Measurements from ENCODE around the gene DUSP18. TPM values are rescaled to one million over a fixed set of nuclear protein-coding genes. Genes with fewer than 3 reads are reported as not detected.

The DUSP18 gene
- polyA plus RNA-seq, 2 donors, result 3.6 to 4.7 TPM

GRCh38 chr22:30665786-30666185, 1.9 kb downstream of the DUSP18 start:
- Histone ChIP-seq H3K9me3 (ENCODE audit: control insufficient read depth in 2 of 2, insufficient read depth in 1 of 2, low read depth in 1 of 2, low read length in 1 of 2) (no peaks in the 10 kb centered on the region), H3K27me3 (ENCODE audit: control insufficient read depth in 1 of 2, insufficient read depth in 2 of 2, low read length in 2 of 2) (no peaks in the 10 kb centered on the region), H3K4me3 (ENCODE audit: low read depth in 1 of 2, low read length in 2 of 2) (no peak overlapping the region), H3K4me1 (ENCODE audit: control insufficient read depth in 2 of 2, insufficient read depth in 2 of 2, low read length in 1 of 2) (peaks cover 0 to 4% of the 10 kb centered on the region in 2 donors), H3K27ac (ENCODE audit: low read depth in 2 of 2, low read length in 1 of 2) (no peak overlapping the region), H3K36me3 (ENCODE audit: control insufficient read depth in 2 of 2, insufficient read depth in 2 of 2, low read length in 1 of 2) (peaks cover 4 to 6% of the 10 kb centered on the region in 2 donors)
- WGBS, 2 donors, result 75 to 82% methylated on average over 4 of the region's 4 CpGs

DNA sequence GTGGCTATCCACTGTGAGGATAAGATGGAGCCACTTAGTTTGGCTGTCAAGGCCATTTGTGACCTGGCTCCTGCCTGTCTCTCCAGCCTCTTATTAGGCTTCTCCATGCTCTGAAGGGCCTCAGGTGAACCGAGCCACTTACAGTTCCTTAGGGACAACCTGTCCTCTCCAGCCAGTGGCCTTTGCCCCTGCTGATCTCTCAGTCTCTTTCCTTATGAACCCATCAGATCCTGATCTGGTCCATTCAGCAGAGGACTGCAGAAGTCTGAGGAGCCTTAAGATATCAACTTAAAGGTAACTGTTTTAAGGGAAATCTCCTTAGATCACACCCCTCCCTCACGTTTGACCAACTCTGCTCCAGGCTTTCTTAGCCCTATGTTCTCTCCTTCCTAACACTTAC, 2.4 kb downstream of the DUSP18 start:
- Histone ChIP-seq H3K27me3 (ENCODE audit: control insufficient read depth in 1 of 2, insufficient read depth in 2 of 2, low read length in 2 of 2) (no peaks in the 10 kb centered on the region), H3K27ac (ENCODE audit: low read depth in 2 of 2, low read length in 1 of 2) (no peak overlapping the region), H3K9me3 (ENCODE audit: control insufficient read depth in 2 of 2, insufficient read depth in 1 of 2, low read depth in 1 of 2, low read length in 1 of 2) (no peaks in the 10 kb centered on the region), H3K36me3 (ENCODE audit: control insufficient read depth in 2 of 2, insufficient read depth in 2 of 2, low read length in 1 of 2) (peaks cover 4 to 6% of the 10 kb centered on the region in 2 donors), H3K4me1 (ENCODE audit: control insufficient read depth in 2 of 2, insufficient read depth in 2 of 2, low read length in 1 of 2) (peaks cover 0 to 4% of the 10 kb centered on the region in 2 donors), H3K4me3 (ENCODE audit: low read depth in 1 of 2, low read length in 2 of 2) (no peak overlapping the region)
- WGBS, 2 donors, result 75 to 79% methylated on average over 2 of the region's 2 CpGs

DNA sequence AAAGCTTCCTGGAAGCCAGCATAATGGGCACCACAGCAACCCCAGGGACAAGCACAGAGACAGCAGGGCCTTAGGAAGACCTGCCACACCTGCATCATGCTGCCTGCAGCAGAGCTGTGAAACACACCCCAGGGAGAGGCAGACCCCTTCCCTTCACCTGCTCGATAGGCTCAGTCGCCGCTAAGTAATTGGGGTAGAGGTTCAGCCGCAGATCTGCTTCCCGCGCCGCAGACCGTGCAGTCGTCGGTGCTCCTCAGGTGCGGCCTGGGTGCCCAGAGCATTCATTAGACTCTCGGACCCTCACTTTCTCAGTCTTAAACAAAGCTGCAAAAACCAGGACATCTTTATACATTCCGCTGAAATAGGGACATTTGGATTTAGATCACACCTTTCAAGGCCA, 2.9 kb downstream of the DUSP18 start:
- no peaks in the 10 kb centered on the region for H3K9me3 ChIP-seq (ENCODE audit: control insufficient read depth in 2 of 2, insufficient read depth in 1 of 2, low read depth in 1 of 2, low read length in 1 of 2)
- no peaks in the 10 kb centered on the region for H3K27me3 ChIP-seq (ENCODE audit: control insufficient read depth in 1 of 2, insufficient read depth in 2 of 2, low read length in 2 of 2)
- 98 to 99% methylated on average over 13 of the region's 13 CpGs for WGBS, 2 donors
- H3K4me3 ChIP-seq (ENCODE audit: low read depth in 1 of 2, low read length in 2 of 2), result no peak overlapping the region
- H3K4me1 ChIP-seq (ENCODE audit: control insufficient read depth in 2 of 2, insufficient read depth in 2 of 2, low read length in 1 of 2), result peaks cover 0 to 4% of the 10 kb centered on the region in 2 donors
- no peak overlapping the region for H3K27ac ChIP-seq (ENCODE audit: low read depth in 2 of 2, low read length in 1 of 2)
- H3K36me3 ChIP-seq (ENCODE audit: control insufficient read depth in 2 of 2, insufficient read depth in 2 of 2, low read length in 1 of 2), result peaks cover 4 to 6% of the 10 kb centered on the region in 2 donors

GRCh38 chr22:30662040-30662439, 5.6 kb downstream of the DUSP18 start:
- Histone ChIP-seq H3K27ac (ENCODE audit: low read depth in 2 of 2, low read length in 1 of 2) (no peak overlapping the region), H3K4me1 (ENCODE audit: control insufficient read depth in 2 of 2, insufficient read depth in 2 of 2, low read length in 1 of 2) (no peaks in the 10 kb centered on the region), H3K27me3 (ENCODE audit: control insufficient read depth in 1 of 2, insufficient read depth in 2 of 2, low read length in 2 of 2) (no peaks in the 10 kb centered on the region), H3K4me3 (ENCODE audit: low read depth in 1 of 2, low read length in 2 of 2) (no peak overlapping the region), H3K9me3 (ENCODE audit: control insufficient read depth in 2 of 2, insufficient read depth in 1 of 2, low read depth in 1 of 2, low read length in 1 of 2) (no peaks in the 10 kb centered on the region), H3K36me3 (ENCODE audit: control insufficient read depth in 2 of 2, insufficient read depth in 2 of 2, low read length in 1 of 2) (peaks cover 4 to 6% of the 10 kb centered on the region in 2 donors)
- 89 to 91% methylated on average over 4 of the region's 4 CpGs for WGBS, 2 donors

- H3K4me1 ChIP-seq (ENCODE audit: control insufficient read depth in 2 of 2, insufficient read depth in 2 of 2, low read length in 1 of 2), result no peaks in the 10 kb centered on the region
- no peak overlapping the region for H3K4me3 ChIP-seq (ENCODE audit: low read depth in 1 of 2, low read length in 2 of 2)
- H3K36me3 ChIP-seq (ENCODE audit: control insufficient read depth in 2 of 2, insufficient read depth in 2 of 2, low read length in 1 of 2), result no peaks in the 10 kb centered on the region
- WGBS, 2 donors, result 76 to 83% methylated on average over 3 of the region's 3 CpGs
- no peak overlapping the region for H3K27ac ChIP-seq (ENCODE audit: low read depth in 2 of 2, low read length in 1 of 2)
- H3K9me3 ChIP-seq (ENCODE audit: control insufficient read depth in 2 of 2, insufficient read depth in 1 of 2, low read depth in 1 of 2, low read length in 1 of 2), result no peaks in the 10 kb centered on the region
- no peaks in the 10 kb centered on the region for H3K27me3 ChIP-seq (ENCODE audit: control insufficient read depth in 1 of 2, insufficient read depth in 2 of 2, low read length in 2 of 2)
These were observed 12.1 kb downstream of the DUSP18 start for GRCh38 chr22:30655532-30655931.

- WGBS, 2 donors, result 97 to 98% methylated on average over 14 of the region's 14 CpGs
- Histone ChIP-seq H3K4me1 (ENCODE audit: control insufficient read depth in 2 of 2, insufficient read depth in 2 of 2, low read length in 1 of 2) (peaks cover 0 to 4% of the 10 kb centered on the region in 2 donors), H3K27ac (ENCODE audit: low read depth in 2 of 2, low read length in 1 of 2) (no peak overlapping the region), H3K27me3 (ENCODE audit: control insufficient read depth in 1 of 2, insufficient read depth in 2 of 2, low read length in 2 of 2) (no peaks in the 10 kb centered on the region), H3K9me3 (ENCODE audit: control insufficient read depth in 2 of 2, insufficient read depth in 1 of 2, low read depth in 1 of 2, low read length in 1 of 2) (no peaks in the 10 kb centered on the region), H3K4me3 (ENCODE audit: low read depth in 1 of 2, low read length in 2 of 2) (no peak overlapping the region), H3K36me3 (ENCODE audit: control insufficient read depth in 2 of 2, insufficient read depth in 2 of 2, low read length in 1 of 2) (no peaks in the 10 kb centered on the region)
These were observed 13.3 kb downstream of the DUSP18 start for GRCh38 chr22:30654361-30654760.

DNA sequence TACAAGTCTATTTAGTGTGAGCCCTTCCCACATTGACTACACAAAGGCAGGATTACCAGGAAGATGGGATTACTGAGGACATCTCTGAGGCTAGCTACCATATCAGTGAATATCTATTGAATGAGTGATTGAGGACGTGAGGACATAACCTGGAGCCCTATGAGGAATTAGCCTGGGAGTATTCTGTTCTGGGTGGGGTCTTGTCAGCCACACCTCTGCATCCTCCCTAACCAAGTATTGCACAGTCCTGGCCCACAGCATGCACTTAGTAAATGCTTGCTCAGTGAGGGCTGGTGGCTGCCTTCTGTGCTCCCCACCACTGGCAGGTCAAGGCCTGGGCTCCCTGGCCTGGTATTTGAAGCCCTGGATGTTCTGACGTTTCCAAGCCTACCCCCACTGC, 14.8 kb downstream of the DUSP18 start:
- no peak overlapping the region for H3K4me3 ChIP-seq (ENCODE audit: low read depth in 1 of 2, low read length in 2 of 2)
- WGBS, 2 donors, result 77 to 83% methylated on average over 2 of the region's 2 CpGs
- peaks cover 0 to 4% of the 10 kb centered on the region in 2 donors for H3K4me1 ChIP-seq (ENCODE audit: control insufficient read depth in 2 of 2, insufficient read depth in 2 of 2, low read length in 1 of 2)
- H3K36me3 ChIP-seq (ENCODE audit: control insufficient read depth in 2 of 2, insufficient read depth in 2 of 2, low read length in 1 of 2), result no peaks in the 10 kb centered on the region
- H3K27me3 ChIP-seq (ENCODE audit: control insufficient read depth in 1 of 2, insufficient read depth in 2 of 2, low read length in 2 of 2), result no peaks in the 10 kb centered on the region
- H3K9me3 ChIP-seq (ENCODE audit: control insufficient read depth in 2 of 2, insufficient read depth in 1 of 2, low read depth in 1 of 2, low read length in 1 of 2), result no peaks in the 10 kb centered on the region
- H3K27ac ChIP-seq (ENCODE audit: low read depth in 2 of 2, low read length in 1 of 2), result no peak overlapping the region

DNA sequence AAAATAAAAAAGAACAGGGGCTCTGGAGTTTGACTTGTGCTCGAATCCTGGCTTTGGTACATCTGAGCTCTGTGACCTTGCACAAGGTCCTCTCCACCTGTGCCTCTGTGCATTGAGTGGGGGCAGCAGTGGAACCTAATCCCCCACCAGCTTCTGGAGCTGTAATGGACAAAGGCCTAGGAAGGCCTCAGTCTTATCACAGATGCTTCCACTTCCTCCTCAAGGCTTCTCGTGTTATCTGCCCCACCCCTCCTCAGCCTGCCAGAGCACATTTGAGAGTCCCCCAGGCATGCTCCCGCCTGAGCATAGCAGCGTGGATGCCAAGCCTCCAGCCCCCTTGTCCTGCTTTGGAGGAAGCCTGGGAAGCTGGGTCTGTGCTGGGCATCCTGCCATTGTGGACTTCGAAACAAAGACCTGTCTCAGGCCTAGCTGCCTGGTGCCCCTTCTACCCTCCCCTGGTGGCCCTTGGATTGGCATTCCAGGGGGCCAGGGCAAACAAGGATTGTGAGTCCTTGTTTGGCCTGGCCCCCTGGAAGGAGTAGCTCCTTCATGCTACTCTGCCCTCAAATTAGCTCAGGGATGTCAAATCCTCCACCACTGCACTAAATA, 17.1 kb downstream of the DUSP18 start:
- Histone ChIP-seq H3K9me3 (ENCODE audit: control insufficient read depth in 2 of 2, insufficient read depth in 1 of 2, low read depth in 1 of 2, low read length in 1 of 2) (no peaks in the 10 kb centered on the region), H3K4me1 (ENCODE audit: control insufficient read depth in 2 of 2, insufficient read depth in 2 of 2, low read length in 1 of 2) (peaks cover 0 to 4% of the 10 kb centered on the region in 2 donors), H3K27ac (ENCODE audit: low read depth in 2 of 2, low read length in 1 of 2) (no peak overlapping the region), H3K36me3 (ENCODE audit: control insufficient read depth in 2 of 2, insufficient read depth in 2 of 2, low read length in 1 of 2) (peaks cover 0 to 3% of the 10 kb centered on the region in 2 donors), H3K27me3 (ENCODE audit: control insufficient read depth in 1 of 2, insufficient read depth in 2 of 2, low read length in 2 of 2) (no peaks in the 10 kb centered on the region), H3K4me3 (ENCODE audit: low read depth in 1 of 2, low read length in 2 of 2) (no peak overlapping the region)
- 59 to 67% methylated on average over 5 of the region's 5 CpGs for WGBS, 2 donors

DNA sequence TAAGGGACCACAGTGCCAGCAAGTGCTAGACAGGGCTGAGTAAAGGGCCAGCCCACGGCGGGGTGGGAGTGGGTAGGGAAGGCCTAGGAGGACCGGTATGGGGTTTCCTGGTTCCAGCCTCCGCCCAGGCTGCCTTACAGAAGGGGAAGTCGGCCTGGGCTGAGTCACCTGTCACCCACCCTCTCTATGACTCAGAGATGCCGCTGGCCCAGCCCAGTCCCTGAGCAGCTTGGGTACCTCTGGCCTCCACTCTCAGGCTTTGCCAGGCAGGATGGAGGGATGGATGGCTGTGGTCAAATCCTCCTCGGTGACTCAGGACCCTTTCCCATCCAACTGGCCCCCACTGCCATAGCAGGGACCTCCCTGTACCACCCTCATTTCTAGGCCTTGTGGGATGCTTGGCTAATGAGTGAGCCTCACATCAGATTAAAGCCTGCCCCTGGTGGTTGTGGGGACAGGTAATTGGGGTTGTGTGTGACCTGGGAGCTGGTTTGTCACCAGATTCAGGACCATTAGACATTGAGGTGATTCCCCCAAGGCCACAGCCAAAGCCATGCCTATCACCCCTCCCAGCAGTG, 18.2 kb downstream of the DUSP18 start:
- Histone ChIP-seq H3K4me1 (ENCODE audit: control insufficient read depth in 2 of 2, insufficient read depth in 2 of 2, low read length in 1 of 2) (peaks cover 0 to 4% of the 10 kb centered on the region in 2 donors), H3K36me3 (ENCODE audit: control insufficient read depth in 2 of 2, insufficient read depth in 2 of 2, low read length in 1 of 2) (peaks cover 0 to 3% of the 10 kb centered on the region in 2 donors), H3K27me3 (ENCODE audit: control insufficient read depth in 1 of 2, insufficient read depth in 2 of 2, low read length in 2 of 2) (no peaks in the 10 kb centered on the region), H3K27ac (ENCODE audit: low read depth in 2 of 2, low read length in 1 of 2) (peak overlapping the region; percentile 45 to 67), H3K4me3 (ENCODE audit: low read depth in 1 of 2, low read length in 2 of 2) (no peak overlapping the region), H3K9me3 (ENCODE audit: control insufficient read depth in 2 of 2, insufficient read depth in 1 of 2, low read depth in 1 of 2, low read length in 1 of 2) (no peaks in the 10 kb centered on the region)
- WGBS, 2 donors, result 19 to 26% methylated on average over 5 to 7 of the region's 7 CpGs

DNA sequence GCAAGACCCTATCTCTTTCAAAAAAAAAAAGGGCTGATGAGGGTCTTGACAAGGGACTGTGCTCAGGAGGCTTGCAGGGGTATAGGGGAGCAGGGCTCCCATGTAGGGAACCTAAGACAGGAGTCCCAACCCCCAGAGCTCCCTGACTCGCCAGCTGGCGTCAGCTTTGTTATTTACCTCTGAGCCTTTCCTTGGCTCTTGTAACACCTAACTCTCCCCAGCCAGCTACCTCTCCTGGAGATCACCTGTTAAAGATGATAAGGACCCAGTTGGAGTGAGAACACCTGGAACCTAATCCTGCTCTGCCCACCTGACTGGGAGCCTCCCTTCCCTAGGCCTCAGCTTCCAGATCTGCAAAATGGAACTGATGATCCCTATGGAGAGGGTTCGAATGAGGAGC, 18.9 kb downstream of the DUSP18 start:
- Histone ChIP-seq H3K4me3 (ENCODE audit: low read depth in 1 of 2, low read length in 2 of 2) (no peak overlapping the region), H3K36me3 (ENCODE audit: control insufficient read depth in 2 of 2, insufficient read depth in 2 of 2, low read length in 1 of 2) (peaks cover 0 to 3% of the 10 kb centered on the region in 2 donors), H3K9me3 (ENCODE audit: control insufficient read depth in 2 of 2, insufficient read depth in 1 of 2, low read depth in 1 of 2, low read length in 1 of 2) (no peaks in the 10 kb centered on the region), H3K27ac (ENCODE audit: low read depth in 2 of 2, low read length in 1 of 2) (peak overlapping the region; percentile 45 to 67), H3K27me3 (ENCODE audit: control insufficient read depth in 1 of 2, insufficient read depth in 2 of 2, low read length in 2 of 2) (no peaks in the 10 kb centered on the region), H3K4me1 (ENCODE audit: control insufficient read depth in 2 of 2, insufficient read depth in 2 of 2, low read length in 1 of 2) (peaks cover 0 to 4% of the 10 kb centered on the region in 2 donors)
- WGBS, 2 donors, result 67 to 85% methylated on average over 3 of the region's 3 CpGs
